Prostate gland (tissue), 2 donors: ENCODE measurements around the gene DMRT1. TPM values are rescaled to one million over a fixed set of nuclear protein-coding genes. Genes with fewer than 3 reads are reported as not detected.

ENCODE experiments used
- DNase-seq: peaks from one replicate; pipeline ENCODE4 v3.0.0-alpha.2; 2019; ENCODE audit warnings: low spot score
- H3K27ac ChIP-seq, 2 donors: fragments of 200-600 bp; sonication (generic); 2 replicates each; pipeline ENCODE4 v1.5.1; 2017 to 2019
- H3K27me3 ChIP-seq: fragments of 200-600 bp; sonication (generic); replicated peaks from 2 replicates; pipeline ENCODE4 v1.5.1; 2019; ENCODE audit not compliant: insufficient read depth
- H3K36me3 ChIP-seq, 2 donors: fragments of 200-600 bp; sonication (generic); 1 replicate in 1 of 2; 2 replicates in 1 of 2; pipeline versions ENCODE4 v1.5.1 to v1.8.1; 2017 to 2019
- H3K4me1 ChIP-seq: fragments of 200-600 bp; sonication (generic); replicated peaks from 2 replicates; pipeline ENCODE4 v1.5.1; 2019
- H3K4me3 ChIP-seq, 2 donors: fragments of 200-600 bp; sonication (generic); 2 replicates each; pipeline ENCODE4 v1.5.1; 2017 to 2019
- H3K9me3 ChIP-seq: fragments of 200-600 bp; sonication (generic); 2 replicates; pipeline ENCODE4 v1.5.1; 2017
- CTCF ChIP-seq, 4 experiments: fragments of 200-600 bp in 2 of 4; fragments of 450-650 bp in 2 of 4; sonication (generic) in 2 of 4; IDR thresholded peaks; 1 replicate in 3 of 4; 2 replicates in 1 of 4; pipeline ENCODE4 v1.5.1; 2016 to 2019; ENCODE audit warnings: antibody characterized with exemption in 4 of 4, mild to moderate bottlenecking in 2 of 4, moderate library complexity in 2 of 4
- POLR2A ChIP-seq: fragments of 450-650 bp; IDR thresholded peaks from one replicate; pipeline ENCODE4 v1.6.1; 2016; ENCODE audit warnings: antibody characterized with exemption, mild to moderate bottlenecking
- POLR2AphosphoS5 ChIP-seq: sonication (generic); formaldehyde crosslinking; IDR thresholded peaks from one replicate; pipeline ENCODE4 v1.6.1; 2017; ENCODE audit warnings: antibody characterized with exemption
- WGBS: methylation state at CpG from one replicate; pipeline ENCODE4 v1.1.5; 2018; 5-methylcytosine and 5-hydroxymethylcytosine counted together
- intact Hi-C: fragments of 100-400 bp; cut with DNase I; formaldehyde crosslinking; loops from one replicate; pipeline ENCODE4 v1.14.2; 2022
- total RNA-seq, 2 donors: library from RNA; depleted of rRNA; stranded (reverse); fragments of >200 nt; gene quantifications; one replicate each; pipeline ENCODE4 v1.1.0, GENCODE V29; 2016

The DMRT1 gene
- total RNA-seq, 2 donors from 2014 or later, result 85.9 TPM; not detected in 1

- H3K36me3 ChIP-seq, result no peaks in the 10 kb centered on the region
- H3K27ac ChIP-seq, result no peak overlapping the region
- WGBS, result 91% methylated on average over 4 of the region's 4 CpGs
- intact Hi-C loops, result no loop called here
- no peak for TF ChIP-seq POLR2A
- no peak for TF ChIP-seq POLR2AphosphoS5
- no peak for TF ChIP-seq CTCF (IDR thresholded peaks at IDR 0.05)
- no peaks in the 10 kb centered on the region for H3K4me1 ChIP-seq
- no peaks in the 10 kb centered on the region for H3K9me3 ChIP-seq
- no peak for DNase-seq
- no peak overlapping the region for H3K4me3 ChIP-seq
- no peaks in the 10 kb centered on the region for H3K27me3 ChIP-seq
These were observed 34.9 kb downstream of the DMRT1 start for GRCh38 chr9:876425-876824.

- DNase-seq, result no peak
- TF ChIP-seq CTCF (IDR thresholded peaks at IDR 0.05), result no peak
- no peak for TF ChIP-seq POLR2AphosphoS5
- no peak for TF ChIP-seq POLR2A
- WGBS, result 16% methylated on average over 5 of the region's 5 CpGs
- Histone ChIP-seq H3K4me1 (no peaks in the 10 kb centered on the region), H3K4me3 (no peak overlapping the region), H3K36me3 (no peaks in the 10 kb centered on the region), H3K27me3 (no peaks in the 10 kb centered on the region), H3K9me3 (no peaks in the 10 kb centered on the region), H3K27ac (no peak overlapping the region)
- intact Hi-C loops, result no loop called here
These were observed 36.7 kb downstream of the DMRT1 start for GRCh38 chr9:878239-878638.

- Histone ChIP-seq H3K4me1 (no peaks in the 10 kb centered on the region), H3K27me3 (no peaks in the 10 kb centered on the region), H3K9me3 (no peaks in the 10 kb centered on the region), H3K4me3 (no peak overlapping the region), H3K36me3 (no peaks in the 10 kb centered on the region), H3K27ac (no peak overlapping the region)
- 80% methylated on average over 7 of the region's 7 CpGs for WGBS
- TF ChIP-seq CTCF (IDR thresholded peaks at IDR 0.05), result no peak
- TF ChIP-seq POLR2AphosphoS5, result no peak
- TF ChIP-seq POLR2A, result no peak
- DNase-seq, result no peak
- intact Hi-C loops, result no loop called here
These were observed 39.2 kb downstream of the DMRT1 start for GRCh38 chr9:880725-881124.

GRCh38 chr9:882416-882924 is 41.0 kb downstream of the DMRT1 start:
- TF ChIP-seq POLR2A, result no peak
- no peak for TF ChIP-seq POLR2AphosphoS5
- TF ChIP-seq CTCF (IDR thresholded peaks at IDR 0.05), result no peak
- 41% methylated on average over 4 of the region's 4 CpGs for WGBS
- H3K9me3 ChIP-seq, result no peaks in the 10 kb centered on the region
- no peaks in the 10 kb centered on the region for H3K27me3 ChIP-seq
- no peak overlapping the region for H3K27ac ChIP-seq
- intact Hi-C loops, result no loop called here
- H3K36me3 ChIP-seq, result no peaks in the 10 kb centered on the region
- no peak for DNase-seq
- no peak overlapping the region for H3K4me3 ChIP-seq
- H3K4me1 ChIP-seq, result no peaks in the 10 kb centered on the region

- no peak for DNase-seq
- no peak overlapping the region for H3K27ac ChIP-seq
- intact Hi-C loops, result no loop called here
- TF ChIP-seq CTCF (IDR thresholded peaks at IDR 0.05), result no peak
- no peak for TF ChIP-seq POLR2A
- TF ChIP-seq POLR2AphosphoS5, result no peak
- no peaks in the 10 kb centered on the region for H3K4me1 ChIP-seq
- no peaks in the 10 kb centered on the region for H3K9me3 ChIP-seq
- no peaks in the 10 kb centered on the region for H3K27me3 ChIP-seq
- no peaks in the 10 kb centered on the region for H3K36me3 ChIP-seq
- no peak overlapping the region for H3K4me3 ChIP-seq
- 74% methylated on average over 8 of the region's 8 CpGs for WGBS
These were observed 41.5 kb downstream of the DMRT1 start for GRCh38 chr9:883011-883410.
